Cardiac fibroblast (primary cell): ENCODE results near the gene ZFR2.

Experiments used
- DNase-seq, 2 donors: peaks; one replicate each; pipeline versions ENCODE4 v3.0.0 to v3.0.0-alpha.2; 2010; ENCODE audit warnings: low read depth in 2 of 2
- H3K4me3 ChIP-seq, 2 donors: replicated peaks in 1 of 2; 1 replicate in 1 of 2; 2 replicates in 1 of 2; pipeline ENCODE4 v1.5.1; 2011; ENCODE audit warnings: low read depth in 2 of 2, low read length in 2 of 2, mild to moderate bottlenecking in 2 of 2, moderate library complexity in 1 of 2
- TF ChIP-seq, protein P1 (sequence below): IDR thresholded peaks from one replicate; pipeline ENCODE4 v1.5.1; 2011; ENCODE audit warnings: low read depth, mild to moderate bottlenecking, low read length, inconsistent platforms

ZFR2 gene

DNA sequence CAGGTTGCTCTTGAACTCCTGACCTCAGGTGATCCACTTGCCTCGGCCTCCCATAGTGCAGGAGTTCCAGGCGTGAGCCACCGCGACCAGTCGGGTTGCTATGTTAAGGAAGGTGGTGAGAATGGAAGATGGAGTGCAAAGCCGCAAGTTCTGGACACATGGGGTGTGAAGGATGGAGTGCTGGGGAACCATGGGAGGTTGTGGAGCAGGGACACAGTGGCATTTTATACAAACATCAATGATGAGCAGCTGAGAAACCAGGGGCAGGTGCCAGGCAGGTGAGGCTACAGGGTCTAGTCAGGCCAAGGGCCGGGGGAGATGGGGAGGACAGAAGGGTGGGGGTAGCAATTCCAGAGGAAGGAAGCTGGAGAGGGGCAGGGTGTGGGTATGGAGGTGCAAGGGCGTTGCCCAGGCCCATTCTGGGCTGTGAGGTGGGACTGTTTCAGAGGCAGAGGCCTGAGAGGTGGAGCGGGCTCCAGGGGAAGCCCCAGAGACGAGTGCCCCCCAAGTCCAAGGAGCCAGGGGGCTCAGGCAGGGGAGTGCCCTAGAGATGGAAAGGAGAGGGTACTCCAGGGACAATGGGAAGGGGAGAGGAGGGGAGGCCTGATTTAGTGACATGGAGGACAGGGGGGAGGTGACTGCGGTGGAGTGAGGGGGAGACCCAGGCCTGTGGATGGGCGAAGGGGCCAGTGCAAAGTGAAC, 94.9 kb downstream of the ZFR2 start:
- DNase-seq: no peak
- H3K4me3 ChIP-seq: no peak overlapping the region
- TF ChIP-seq, protein P1, sequence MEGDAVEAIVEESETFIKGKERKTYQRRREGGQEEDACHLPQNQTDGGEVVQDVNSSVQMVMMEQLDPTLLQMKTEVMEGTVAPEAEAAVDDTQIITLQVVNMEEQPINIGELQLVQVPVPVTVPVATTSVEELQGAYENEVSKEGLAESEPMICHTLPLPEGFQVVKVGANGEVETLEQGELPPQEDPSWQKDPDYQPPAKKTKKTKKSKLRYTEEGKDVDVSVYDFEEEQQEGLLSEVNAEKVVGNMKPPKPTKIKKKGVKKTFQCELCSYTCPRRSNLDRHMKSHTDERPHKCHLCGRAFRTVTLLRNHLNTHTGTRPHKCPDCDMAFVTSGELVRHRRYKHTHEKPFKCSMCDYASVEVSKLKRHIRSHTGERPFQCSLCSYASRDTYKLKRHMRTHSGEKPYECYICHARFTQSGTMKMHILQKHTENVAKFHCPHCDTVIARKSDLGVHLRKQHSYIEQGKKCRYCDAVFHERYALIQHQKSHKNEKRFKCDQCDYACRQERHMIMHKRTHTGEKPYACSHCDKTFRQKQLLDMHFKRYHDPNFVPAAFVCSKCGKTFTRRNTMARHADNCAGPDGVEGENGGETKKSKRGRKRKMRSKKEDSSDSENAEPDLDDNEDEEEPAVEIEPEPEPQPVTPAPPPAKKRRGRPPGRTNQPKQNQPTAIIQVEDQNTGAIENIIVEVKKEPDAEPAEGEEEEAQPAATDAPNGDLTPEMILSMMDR: no peak

DNA sequence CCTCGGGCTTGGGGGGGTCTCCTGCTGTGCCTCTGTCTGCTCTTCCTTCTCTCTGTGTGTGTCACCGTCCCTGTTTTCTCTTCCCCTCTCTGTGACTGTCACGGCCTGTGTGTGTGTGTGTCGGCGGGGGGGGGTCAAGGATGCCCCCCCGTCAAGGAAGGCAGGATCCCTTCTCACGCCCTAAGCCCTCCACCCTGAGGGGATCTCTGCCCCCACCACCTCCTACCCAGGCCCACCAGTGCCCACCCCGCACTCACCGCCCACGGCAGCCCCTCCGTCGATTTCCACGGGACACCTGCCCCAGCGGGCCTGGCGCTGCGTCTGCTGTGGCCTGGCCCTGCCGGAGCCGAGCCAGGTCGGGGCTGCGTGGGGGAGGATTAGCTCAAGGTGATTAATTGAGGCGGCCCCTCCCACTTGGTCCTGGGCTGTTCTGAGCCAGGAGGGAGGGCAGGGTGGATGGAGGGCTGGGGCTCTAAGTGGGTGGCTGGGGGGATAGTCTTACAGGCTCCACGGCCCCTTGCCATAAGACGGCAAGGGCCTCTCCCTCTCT, 96.9 kb downstream of the ZFR2 start, which contains the start of gene RAX2:
Gene RAX2 (minus strand): TSS at position 323 of the 550 bp plus-strand sequence. CDS start 486 bp downstream, outside the sequence.
- DNase-seq: no peak
- TF ChIP-seq, protein P1: no peak
- H3K4me3 ChIP-seq: no peak within 1 kb of the TSS

DNA sequence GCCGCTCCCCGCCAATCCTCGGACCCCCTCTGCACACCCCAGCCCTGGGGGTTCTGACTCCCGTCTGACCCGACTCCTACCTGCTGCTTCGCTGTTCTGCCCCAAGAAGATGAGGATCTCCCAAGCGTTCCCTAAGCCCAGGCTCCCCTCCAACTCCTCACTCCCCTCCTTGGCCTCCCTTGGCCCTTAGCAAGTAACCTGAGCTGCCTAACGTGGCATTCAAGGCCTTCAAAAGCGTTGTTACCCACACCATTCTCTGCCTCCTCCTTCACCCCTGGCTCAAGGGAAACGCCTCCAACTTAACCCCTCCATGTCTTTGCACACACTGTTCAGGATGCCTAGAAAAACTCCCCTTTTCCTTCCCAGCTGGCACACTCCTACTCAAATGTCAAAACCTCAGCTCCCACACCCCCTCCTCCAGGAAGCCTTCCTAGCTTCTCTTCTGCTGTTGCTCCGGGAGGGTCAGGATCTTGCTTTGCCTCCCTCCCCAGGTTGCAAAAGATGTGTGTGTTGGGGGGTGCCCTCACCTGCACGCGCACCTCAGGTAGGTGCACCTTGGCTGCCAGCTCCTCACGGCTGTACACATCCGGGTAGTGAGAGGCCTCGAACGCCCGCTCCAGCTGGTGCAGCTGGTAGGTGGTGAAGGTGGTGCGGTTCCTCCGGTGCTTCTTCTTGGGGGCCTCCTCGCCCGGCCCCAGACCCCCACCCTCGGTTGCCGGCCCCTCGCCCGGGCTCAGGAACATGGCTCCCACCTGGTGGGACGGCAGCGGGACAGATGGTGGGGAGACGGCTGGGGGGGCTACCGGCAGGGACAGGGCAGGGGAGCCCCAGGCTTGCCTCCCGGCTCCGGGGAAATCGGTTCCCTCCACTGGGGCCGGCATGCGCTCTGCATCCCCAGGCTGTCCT, 97.6 kb downstream of the ZFR2 start:
- TF ChIP-seq, protein P1: no peak
- no peak overlapping the region for H3K4me3 ChIP-seq

DNA sequence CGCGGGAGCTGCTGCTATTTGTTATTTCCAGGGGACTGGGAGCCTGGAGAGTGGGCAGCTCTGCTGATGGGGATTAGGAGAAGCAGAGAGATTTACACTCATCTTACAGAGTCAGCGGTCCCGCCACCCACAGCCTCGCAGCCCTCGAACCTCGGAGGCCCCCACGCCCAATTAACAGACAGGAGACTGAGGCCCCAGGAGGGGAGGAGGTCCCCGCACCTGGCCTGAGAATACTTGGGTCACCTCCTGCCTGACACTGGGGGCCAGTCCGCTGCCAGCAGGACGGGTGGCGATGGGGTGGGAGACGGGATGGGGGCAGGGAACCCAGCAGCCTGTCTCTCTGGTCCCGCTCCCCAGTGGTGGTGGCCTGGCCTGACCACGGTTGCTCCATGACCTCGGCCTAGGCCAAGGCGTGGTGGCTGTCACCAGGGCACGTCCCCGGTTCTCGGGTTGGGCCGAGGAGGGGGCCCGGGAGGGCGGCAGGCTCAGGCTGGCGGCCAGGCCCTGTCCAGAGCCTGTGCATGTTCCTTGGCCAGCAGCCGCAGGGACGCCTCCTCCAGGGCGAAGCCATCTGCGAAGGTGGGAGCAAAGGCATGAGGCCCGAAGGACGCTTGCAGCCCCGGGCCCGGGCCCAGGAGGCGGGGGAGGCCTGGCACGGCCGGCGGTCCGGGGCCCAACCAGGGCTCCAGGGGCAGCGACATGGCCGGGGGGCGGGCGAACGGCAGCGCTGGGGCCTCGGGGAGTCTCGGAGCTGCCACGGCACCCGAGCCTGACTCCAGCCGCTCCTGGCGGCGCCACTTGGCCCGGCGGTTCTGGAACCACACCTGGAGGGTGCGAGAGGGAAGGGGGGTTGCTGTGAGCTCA, 98.5 kb downstream of the ZFR2 start:
- TF ChIP-seq, protein P1: no peak
- DNase-seq: no peak
- no peak overlapping the region for H3K4me3 ChIP-seq

More for the DNA sequence above, 97.6 kb downstream of the ZFR2 start:
- no peak for DNase-seq

DNA sequence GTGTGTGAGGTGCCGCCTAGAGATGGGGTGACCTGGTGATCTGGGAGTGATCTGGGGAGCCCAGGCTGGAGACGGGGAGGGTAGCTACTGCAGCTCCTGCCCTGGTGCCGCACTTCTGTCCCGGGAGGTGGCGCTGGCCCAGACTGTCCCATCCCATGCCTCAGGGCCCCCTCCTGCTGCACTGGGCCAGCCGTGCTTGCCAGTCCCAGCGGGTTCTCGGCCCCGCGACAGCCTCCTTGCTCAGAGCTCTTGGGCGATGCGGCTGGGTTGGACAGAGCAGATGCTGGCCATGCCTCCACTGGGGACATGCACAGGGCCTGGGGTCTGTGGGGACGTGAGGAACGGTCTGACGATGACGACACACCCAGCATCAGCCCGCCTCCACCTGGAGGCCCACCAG, 99.3 kb downstream of the ZFR2 start:
- TF ChIP-seq, protein P1: no peak
- DNase-seq: no peak
- no peak overlapping the region for H3K4me3 ChIP-seq

DNA sequence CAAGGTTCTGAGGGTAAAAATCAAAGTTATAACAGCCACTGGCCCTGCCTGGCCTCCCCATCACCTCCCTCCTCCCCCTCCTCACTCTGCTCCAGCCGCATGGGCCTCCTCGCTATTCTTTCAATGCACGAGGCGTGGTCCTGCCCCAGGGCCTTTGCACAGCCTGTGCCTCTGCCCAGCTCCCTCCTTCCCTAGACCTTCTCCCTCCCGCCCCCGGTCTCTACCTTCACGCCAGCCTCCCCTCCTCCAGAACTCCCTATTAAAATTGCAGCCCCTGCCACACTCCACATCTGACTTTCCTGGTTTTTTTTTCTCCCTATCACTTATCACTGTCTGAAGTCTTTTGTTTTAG, 100.1 kb downstream of the ZFR2 start:
- H3K4me3 ChIP-seq: no peak overlapping the region
- TF ChIP-seq, protein P1: no peak
- no peak for DNase-seq
